HepG2 (cell line): ENCODE data around the gene LRRC4C. TPM values are rescaled to one million over a fixed set of nuclear protein-coding genes. Genes with fewer than 3 reads are reported as not detected.

ENCODE experiments used
- ATAC-seq: fragments of 200-7000 bp; cut with Tn5 transposase; 3 replicates; pipeline ENCODE4 v1.9.1; 2020; ENCODE audit warnings: mild to moderate bottlenecking, moderate library complexity
- BruUV-seq: library from RNA; stranded (reverse); fragments of 400-500 nt; replicated peaks from 2 replicates; lab custom pipeline; 2021; lab: Mats Ljungman, UMichigan
- CTCF ChIA-PET: fragments of 300-600 bp; formaldehyde crosslinking; extraction: SDS; loops from one replicate; lab custom pipeline; 2021; ENCODE audit warnings: low total read pairs, inconsistent platforms, low intra/inter-chr PET ratio; lab: Yijun Ruan, JAX
- POLR2A ChIA-PET: fragments of 350-600 bp; sonication (Branson Sonifier 250); formaldehyde crosslinking; loops from one replicate; lab custom pipeline; 2020; ENCODE audit warnings: antibody characterized with exemption, inconsistent platforms; lab: Yijun Ruan, JAX
- DNase-seq: peaks from one replicate; pipeline ENCODE4 v3.0.0-alpha.2; 2015; ENCODE audit warnings: low spot score
- FAIRE-seq: peaks from 3 replicates; lab custom pipeline; 2011; peaks lifted over from hg19 to GRCh38; lab: Jason Lieb, UNC
- H2AFZ ChIP-seq: one replicate; pipeline ENCODE4 v1.6.1; 2011; ENCODE audit warnings: low read length, inconsistent platforms
- H3K27ac ChIP-seq: fragments of 300-600 bp; 3 replicates; pipeline ENCODE4 v1.8.0; 2011; ENCODE audit warnings: mixed run types, mild to moderate bottlenecking, mixed read lengths, low read length, inconsistent platforms; ENCODE audit not compliant: insufficient read depth; ENCODE audit errors: extremely low read length
- H3K27me3 ChIP-seq, 2 experiments: fragments of 200-600 bp in 1 of 2; 2 replicates in 1 of 2; 3 replicates in 1 of 2; pipeline versions ENCODE4 v1.6.0 to v1.8.0; 2011; ENCODE audit warnings: low read length in 2 of 2, mild to moderate bottlenecking in 2 of 2, moderate library complexity in 2 of 2, inconsistent platforms in 1 of 2; ENCODE audit not compliant: insufficient read depth in 2 of 2, control insufficient read depth in 1 of 2
- H3K36me3 ChIP-seq, 2 experiments: fragments of 200-600 bp in 1 of 2; replicated peaks in 1 of 2; 2 replicates in 1 of 2; 3 replicates in 1 of 2; pipeline versions ENCODE4 v1.5.1 to v1.8.0; 2011; ENCODE audit warnings: low read length in 2 of 2, inconsistent platforms in 1 of 2; ENCODE audit not compliant: insufficient read depth in 2 of 2, control insufficient read depth in 1 of 2
- H3K4me1 ChIP-seq: 2 replicates; pipeline ENCODE4 v1.5.1; 2012; ENCODE audit warnings: low read length, inconsistent platforms; ENCODE audit not compliant: insufficient read depth
- H3K4me2 ChIP-seq: 2 replicates; pipeline ENCODE4 v1.6.0; 2011; ENCODE audit warnings: low read depth, low read length, inconsistent platforms
- H3K4me3 ChIP-seq, 3 experiments: fragments of 200-600 bp in 1 of 3; sonication (generic), shearing (Covaris generic) in 1 of 3; replicated peaks in 1 of 3; 2 replicates each; pipeline ENCODE4 v1.5.1; 2011 to 2016; ENCODE audit warnings: low read length in 3 of 3, inconsistent platforms in 2 of 3, low read depth in 2 of 3, mild to moderate bottlenecking in 2 of 3, control low read depth in 1 of 3, mixed read lengths in 1 of 3; ENCODE audit not compliant: insufficient read depth in 1 of 3
- H3K79me2 ChIP-seq: one replicate; pipeline ENCODE4 v1.6.1; 2011; ENCODE audit warnings: low read length, inconsistent platforms; ENCODE audit not compliant: insufficient read depth
- H3K9ac ChIP-seq: 2 replicates; pipeline ENCODE4 v1.6.0; 2011; ENCODE audit warnings: mild to moderate bottlenecking, low read depth, low read length, inconsistent platforms; ENCODE audit not compliant: insufficient read depth
- H3K9me3 ChIP-seq: 2 replicates; pipeline ENCODE4 v1.5.1; 2012; ENCODE audit warnings: mild to moderate bottlenecking, low read length
- H4K20me1 ChIP-seq: 2 replicates; pipeline ENCODE4 v1.6.0; 2011; ENCODE audit warnings: inconsistent platforms, mild to moderate bottlenecking, low read length, moderate library complexity; ENCODE audit not compliant: insufficient read depth
- AKNA ChIP-seq: sonication (generic); formaldehyde crosslinking; IDR thresholded peaks from 2 replicates; pipeline ENCODE4 v1.4.0; 2020; ENCODE audit warnings: missing genetic modification reagents, borderline replicate concordance
- NFATC3 ChIP-seq: sonication (generic); formaldehyde crosslinking; IDR thresholded peaks from 2 replicates; pipeline ENCODE4 v1.5.1; 2020; ENCODE audit warnings: mild to moderate bottlenecking, missing genetic modification reagents
- WGBS: methylation state at CpG from one replicate; pipeline ENCODE4 v1.1.6; 2017; ENCODE audit warnings: low lambda C conversion rate; 5-methylcytosine and 5-hydroxymethylcytosine counted together
- in situ Hi-C: cut with HindIII; loops from 2 replicates; pipeline ENCODE4 v1.10.0; 2017; ENCODE audit warnings: low pct_unique_long_range_greater_than_20kb; ENCODE audit not compliant: extremely low pct_ligation_motif_present
- intact Hi-C: fragments of 100-400 bp; cut with micrococcal nuclease; formaldehyde crosslinking; loops from one replicate; pipeline ENCODE4 v1.10.0; 2022; ENCODE audit not compliant: unreplicated experiment
- polyA plus RNA-seq, 8 experiments: library from polyadenylated mRNA; depleted of rRNA in 3 of 8; stranded (reverse) in 7 of 8; unstranded in 1 of 8; fragments of >200 nt; fragmentation: Illumina TruSeq in 4 of 8; extraction: Trizol in 4 of 8; gene quantifications; 2 replicates each; pipeline versions ENCODE4 v1.2.1 to v1.2.3, GENCODE V29; 2011 to 2016; ENCODE audit warnings: low read depth in 4 of 8, missing spikeins in 1 of 8, mixed read lengths in 1 of 8; ENCODE audit not compliant: insufficient read depth in 1 of 8
- total RNA-seq, 5 experiments: library from RNA; depleted of rRNA; stranded (reverse); fragments of >200 nt; fragmentation: Illumina TruSeq; extraction: Trizol; gene quantifications; 2 replicates each; pipeline ENCODE4 v1.2.3, GENCODE V29; 2016; ENCODE audit warnings: low read depth in 1 of 5

The LRRC4C gene
- total and polyA plus RNA-seq, 2 of the 13 experiments (the other 11 are each of a cell fraction or from before 2014, with no cell fraction given): not detected

GRCh38 chr11:41031551-41032060 lies 427.8 kb downstream of the LRRC4C start (continued):
- TF ChIP-seq AKNA: no peak

- ChIA-PET POLR2A (no interaction called here), CTCF (no interaction called here)
- Histone ChIP-seq H2AFZ (no peak overlapping the region), H3K27ac (no peak overlapping the region), H3K9me3 (peaks cover 25% of the 10 kb centered on the region), H3K79me2 (no peaks in the 10 kb centered on the region), H3K4me3 (no peak overlapping the region), H4K20me1 (no peaks in the 10 kb centered on the region), H3K27me3 (no peaks in the 10 kb centered on the region), H3K4me1 (no peaks in the 10 kb centered on the region), H3K4me2 (no peak overlapping the region), H3K36me3 (no peaks in the 10 kb centered on the region), H3K9ac (no peak overlapping the region)
- in situ Hi-C loops: no loop called here
- DNase-seq: no peak
- 21% methylated on average over 4 of the region's 4 CpGs for WGBS
- FAIRE-seq: no peak
- intact Hi-C loops: no loop called here
- no peak for TF ChIP-seq NFATC3 (CRISPR knock-in tag)
- BruUV-seq: no TSS peak
- ATAC-seq: no peak
Measured at GRCh38 chr11:41020259-41020658, 439.2 kb downstream of the LRRC4C start.
